GM04503 (cell line): ENCODE data around the gene KRCC1.
A peak's percentile ranks its signal among the peaks of the same experiment; 100 is the strongest.
"Not testable (repeated sequence)": the region's sequence is repeated elsewhere in the genome, so short reads cannot be mapped to it uniquely, and the experiment has no call there.

Source experiments
- DNase-seq: peaks from one replicate; pipeline ENCODE4 v3.0.0-alpha.2; 2012; ENCODE audit warnings: low read depth

KRCC1 gene

DNA sequence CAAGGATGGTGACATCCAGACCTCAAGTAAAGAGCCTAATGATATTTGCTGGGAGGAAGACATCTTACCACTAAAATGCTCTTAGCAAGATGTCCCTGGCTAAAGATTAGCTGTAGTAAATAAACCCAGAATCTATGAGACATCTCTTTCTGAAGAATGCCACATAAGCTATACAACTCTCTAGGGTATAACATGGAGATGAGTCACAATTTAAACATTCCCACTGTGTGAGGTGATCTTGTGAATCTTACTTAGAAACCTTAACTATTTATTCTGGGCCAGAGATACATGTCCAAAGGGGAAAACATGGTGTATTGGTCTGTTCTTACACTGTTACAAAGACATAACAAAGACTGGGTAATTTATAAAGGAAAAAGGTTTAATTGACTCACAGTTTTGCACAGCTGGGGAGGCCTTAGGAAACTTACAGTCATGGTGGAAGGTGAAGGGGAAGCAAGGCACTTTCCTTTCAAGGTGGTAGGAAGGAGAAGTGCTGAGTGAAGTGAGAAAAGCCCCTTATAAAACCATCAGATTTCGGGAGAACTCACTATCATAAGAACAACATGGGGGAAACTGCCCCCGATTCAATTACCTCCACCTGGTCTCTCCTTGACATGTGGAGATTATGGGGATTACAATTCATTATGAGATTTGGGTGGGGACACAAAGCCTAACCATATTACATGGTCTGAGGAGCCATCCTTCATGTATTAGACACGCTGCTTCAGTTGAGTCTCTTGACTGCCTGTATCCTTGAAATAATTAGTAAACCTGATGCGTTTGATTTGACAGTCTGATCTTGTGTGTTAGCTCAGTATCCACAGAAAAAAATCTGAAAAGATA, 17.1 kb downstream of the KRCC1 start:
- peak; percentile 92 for DNase-seq

DNA sequence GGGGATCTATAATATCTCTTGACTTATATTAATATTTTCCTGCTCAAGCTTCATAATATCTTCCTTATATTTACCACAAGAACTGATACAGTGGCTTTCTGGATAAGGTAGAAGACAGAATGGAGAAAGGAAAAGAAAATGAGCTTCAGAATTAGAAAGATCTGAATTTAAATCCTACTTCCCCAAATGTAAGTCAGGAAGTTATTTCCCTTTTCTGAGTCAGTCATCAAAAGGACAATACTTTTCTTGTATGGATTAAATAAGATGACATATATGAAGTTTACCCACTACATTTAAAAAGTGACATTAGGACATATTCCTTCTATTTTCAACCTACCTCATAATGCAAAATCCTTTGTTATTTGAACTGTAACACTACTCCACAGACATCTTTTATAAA, 19.0 kb downstream of the KRCC1 start:
- no peak for DNase-seq

DNA sequence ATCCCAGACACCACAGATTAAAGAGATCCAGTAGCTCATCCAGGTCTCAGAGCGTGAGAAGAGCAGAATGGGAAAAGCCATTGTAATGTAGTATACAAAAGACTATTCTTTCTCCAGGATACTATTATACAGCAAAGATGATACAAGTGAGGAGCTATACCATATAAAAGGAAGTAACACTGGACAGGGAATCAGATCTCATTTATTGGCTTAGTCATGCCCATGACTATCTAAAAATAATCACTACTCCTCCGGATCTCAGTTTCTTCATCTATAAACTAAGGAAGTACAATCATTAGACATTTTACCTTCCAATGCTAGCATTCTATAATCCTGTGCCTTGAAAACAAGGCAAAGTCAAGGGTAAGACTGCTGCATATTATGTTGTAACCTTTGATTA, 19.4 kb downstream of the KRCC1 start:
- DNase-seq = no peak

DNA sequence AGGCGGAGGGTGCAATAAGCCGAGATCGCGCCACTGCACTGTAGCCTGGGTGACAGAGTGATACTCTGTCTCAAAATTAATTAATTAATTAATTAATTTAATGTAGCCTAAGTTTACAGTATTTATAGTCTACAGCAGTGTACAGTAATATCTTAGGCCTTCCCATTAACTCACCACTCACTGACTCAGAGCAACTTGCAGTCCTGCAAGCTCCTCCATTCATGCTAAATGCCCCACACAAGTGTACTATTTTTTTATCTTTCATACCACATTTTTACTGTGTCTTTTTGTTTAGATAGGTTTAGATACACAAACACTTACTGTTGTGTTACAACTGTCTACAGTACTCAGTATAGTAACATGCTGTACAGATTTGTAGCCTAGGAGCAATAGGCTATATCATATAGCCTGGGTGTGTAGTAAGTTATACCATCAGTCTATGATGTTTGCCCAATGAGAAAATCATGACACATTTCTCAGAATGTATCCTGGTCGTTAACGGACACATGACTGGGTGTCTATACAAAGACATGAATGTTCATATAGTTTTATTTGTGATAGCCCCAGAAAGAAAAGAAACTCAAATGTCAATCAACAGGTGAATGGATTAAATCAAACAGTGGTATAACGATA, 23.4 kb downstream of the KRCC1 start:
- DNase-seq = no peak

DNA sequence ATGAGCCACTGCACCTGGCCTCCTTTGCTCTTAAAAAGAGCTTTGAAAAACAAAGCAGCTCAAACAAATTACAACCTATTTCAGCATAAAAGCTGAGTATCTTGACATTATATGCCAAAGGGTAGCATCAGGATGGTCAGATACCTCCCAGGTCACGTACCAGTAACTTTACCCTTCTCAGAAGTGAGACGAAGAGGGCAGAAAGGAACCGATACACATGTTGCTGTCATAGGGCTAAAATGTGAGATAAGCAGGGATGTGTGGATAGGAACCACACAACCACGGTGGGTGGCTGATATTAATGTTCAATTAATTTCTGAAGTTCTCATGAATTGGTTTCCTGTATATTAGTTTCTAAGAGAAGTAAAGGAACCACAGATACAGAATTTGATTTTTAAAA, 26.7 kb downstream of the KRCC1 start:
- DNase-seq = no peak

DNA sequence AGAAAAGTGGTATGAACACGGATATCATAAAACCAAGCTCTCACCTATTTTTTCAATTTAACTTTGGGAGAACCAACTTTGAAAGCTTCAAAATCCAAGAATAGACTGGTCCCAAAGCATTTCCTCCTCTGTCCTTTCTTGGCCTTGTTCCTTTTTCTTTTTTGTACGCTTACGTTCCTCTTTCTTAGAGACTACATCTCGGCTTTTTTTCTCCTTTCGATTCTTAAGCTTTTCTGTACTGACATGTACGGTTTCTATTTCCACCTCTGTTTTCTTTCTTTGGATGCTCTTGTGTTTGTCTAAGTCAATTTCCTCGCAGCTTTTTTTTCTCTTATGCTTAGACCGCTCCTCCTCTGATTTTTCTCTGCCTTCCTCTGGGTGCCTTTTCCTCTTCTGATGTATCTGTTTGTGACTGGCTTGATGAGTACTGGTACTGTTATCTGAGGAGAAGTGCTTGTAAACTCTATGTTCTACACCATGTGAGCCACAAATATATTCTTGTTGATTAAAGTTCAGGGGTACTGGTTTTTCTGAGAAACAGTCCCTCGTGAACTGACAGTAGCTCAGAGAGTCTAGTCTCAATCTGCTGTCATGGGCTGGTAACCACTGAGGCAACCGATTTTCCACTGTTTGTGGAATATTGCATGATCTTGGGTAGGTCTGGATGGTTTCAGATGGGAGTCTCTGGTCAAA, 27.7 kb downstream of the KRCC1 start:
- no peak for DNase-seq

DNA sequence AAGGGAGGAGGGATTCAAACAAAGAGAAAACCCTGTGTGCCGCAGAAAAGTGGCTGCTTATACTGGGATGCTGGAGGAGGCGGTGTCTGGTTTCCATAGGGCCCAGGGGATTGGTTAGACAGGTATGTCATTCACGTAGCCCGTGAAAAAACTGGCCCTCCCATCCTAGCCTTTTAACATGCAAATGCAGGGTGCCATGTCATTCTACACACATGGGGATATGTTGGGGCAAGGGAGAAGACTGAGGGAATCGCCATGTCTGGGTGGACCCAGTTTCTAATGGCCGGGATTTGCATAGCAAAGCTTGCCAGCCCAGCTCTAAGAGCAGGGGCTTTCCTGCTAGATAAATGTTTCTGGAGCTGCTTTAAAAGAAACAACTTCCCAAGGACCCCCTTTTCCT, 31.1 kb downstream of the KRCC1 start:
- DNase-seq = no peak

DNA sequence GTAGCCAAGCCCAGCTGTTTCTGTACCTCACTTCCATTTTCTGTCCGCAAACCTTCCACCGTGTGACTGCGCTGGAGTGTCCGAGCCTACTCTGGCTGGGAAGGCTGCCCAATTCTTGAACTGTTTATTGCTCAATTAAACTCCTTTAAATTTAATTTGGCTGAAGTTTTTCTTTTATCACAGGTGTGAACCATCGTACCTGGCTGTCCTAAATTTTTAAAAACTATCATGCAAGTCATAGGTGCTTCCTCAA, 33.0 kb downstream of the KRCC1 start:
- DNase-seq = no peak

DNA sequence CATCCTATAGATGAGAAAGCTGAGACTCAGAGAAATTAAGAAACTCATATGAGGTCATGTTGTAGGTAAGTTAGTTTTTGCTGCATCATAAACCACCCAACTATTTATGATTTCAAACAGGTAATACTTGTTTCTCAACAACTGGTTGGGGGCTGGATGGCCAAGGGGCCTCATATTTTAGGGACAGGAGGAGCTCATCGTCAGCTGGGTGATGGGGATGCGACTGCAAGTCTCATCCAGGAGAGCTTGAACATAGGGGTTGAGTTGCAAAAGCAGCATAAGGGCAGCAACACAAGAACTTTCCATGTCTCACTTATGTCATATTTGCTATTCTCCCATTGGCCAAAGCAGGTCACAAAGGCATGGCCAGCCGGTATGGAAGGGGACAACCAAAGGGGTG, 35.6 kb downstream of the KRCC1 start:
- DNase-seq = no peak

DNA sequence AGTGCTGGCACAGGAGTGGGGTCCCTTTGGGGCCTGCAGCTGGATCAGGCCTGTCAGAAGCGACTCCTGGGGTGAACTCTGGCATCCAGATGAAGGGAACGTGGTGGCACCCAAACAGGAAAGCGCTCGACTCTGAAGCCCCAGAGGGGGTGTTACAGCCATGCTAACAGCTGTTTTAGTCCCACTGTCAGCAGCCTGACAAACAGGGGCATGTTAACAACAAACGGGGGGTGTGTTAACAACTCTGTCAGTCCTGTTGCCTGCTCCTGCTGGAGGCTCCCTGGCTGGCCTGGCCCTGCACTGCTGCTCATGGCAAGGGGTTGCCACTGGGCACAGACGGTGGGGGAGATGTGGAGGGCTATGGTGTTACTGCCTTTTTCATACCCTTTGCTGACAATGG, 36.7 kb downstream of the KRCC1 start:
- DNase-seq = no peak

DNA sequence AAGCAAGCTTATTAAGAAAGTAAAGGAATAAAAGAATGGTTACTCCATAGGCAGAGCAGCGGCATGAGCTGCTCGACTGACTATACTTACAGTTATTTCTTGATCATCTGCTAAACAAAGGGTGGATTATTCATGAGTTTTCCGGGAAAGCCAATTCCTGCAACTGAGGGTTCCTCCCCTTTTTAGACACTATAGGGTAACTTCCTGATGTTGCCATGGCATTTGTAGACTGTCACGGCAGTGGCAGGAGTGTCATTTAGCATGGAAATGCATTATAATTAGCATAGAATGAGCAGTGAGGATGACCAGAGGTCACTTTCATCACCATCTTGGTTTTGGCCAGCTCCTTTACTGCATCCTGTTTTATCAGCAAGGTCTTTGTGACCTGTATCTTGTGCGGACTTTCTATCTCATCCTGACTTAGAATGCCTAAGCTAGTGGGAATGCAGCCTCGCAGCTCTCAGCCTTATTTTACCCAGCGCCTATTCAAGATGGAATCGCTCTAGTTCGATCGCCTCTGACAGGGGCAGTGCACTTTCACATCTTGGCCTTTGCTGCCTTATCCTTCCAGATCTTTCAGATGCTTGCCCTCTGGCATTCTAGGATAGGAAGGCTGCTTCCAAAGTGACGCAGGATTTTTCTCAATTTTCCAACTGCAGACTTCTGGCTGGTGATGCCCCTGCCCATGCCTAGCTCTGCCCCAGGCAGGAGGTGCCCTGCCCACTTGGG, 37.3 kb downstream of the KRCC1 start:
- DNase-seq = not testable (repeated sequence)

DNA sequence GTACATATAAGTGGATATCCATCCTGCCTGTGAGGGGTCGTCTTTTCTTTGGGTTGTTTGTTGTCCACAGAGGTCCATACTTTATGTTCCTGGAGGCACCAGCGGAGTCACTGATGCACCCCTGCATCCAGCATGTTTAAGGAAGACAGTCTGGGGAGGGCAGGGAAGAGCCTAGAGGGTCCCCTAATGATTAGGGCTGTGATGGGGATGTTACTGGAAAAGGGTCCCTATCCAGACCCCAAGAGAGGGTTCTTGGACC, 37.9 kb downstream of the KRCC1 start:
- DNase-seq = not testable (repeated sequence)

DNA sequence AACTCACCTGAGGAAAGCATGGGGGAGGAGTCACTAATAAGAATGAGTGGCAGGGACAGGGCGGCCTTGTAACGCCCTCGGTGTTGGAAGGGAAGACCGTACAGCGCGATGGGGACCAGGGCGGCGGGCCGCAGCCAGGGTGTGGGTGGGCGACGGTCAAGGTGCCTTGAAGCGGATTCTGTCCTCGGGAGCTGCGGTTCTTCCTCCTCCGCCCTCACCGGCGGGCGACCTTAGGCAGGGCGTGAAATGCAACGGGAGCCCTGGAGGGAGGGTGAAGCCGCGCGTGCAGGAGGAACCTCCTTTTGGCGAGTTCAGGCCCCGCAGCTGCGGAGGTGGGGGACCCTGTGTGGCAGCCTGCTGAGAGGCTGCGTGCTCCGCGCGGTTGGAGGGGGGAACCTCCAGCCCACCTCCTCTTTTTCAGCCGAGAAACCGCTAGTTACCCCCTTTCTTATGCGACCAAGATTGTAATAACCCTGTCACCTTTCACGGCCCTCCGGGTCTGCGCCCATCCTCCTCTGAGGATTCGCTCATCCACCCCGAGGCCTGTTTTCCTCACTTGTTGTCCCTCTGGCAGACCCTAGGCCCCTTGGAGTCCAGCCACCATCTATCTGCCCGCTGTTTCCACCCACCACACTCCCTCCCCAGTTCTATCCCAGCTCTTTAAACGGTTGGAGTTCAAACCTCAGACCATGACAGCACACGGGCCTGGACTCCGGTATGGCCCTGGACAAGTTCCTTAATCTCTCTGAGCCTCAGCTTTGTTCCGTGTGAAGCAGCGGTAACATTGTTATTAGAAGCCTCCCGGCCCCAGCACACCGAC, 38.4 kb downstream of the KRCC1 start:
- DNase-seq = no peak

DNA sequence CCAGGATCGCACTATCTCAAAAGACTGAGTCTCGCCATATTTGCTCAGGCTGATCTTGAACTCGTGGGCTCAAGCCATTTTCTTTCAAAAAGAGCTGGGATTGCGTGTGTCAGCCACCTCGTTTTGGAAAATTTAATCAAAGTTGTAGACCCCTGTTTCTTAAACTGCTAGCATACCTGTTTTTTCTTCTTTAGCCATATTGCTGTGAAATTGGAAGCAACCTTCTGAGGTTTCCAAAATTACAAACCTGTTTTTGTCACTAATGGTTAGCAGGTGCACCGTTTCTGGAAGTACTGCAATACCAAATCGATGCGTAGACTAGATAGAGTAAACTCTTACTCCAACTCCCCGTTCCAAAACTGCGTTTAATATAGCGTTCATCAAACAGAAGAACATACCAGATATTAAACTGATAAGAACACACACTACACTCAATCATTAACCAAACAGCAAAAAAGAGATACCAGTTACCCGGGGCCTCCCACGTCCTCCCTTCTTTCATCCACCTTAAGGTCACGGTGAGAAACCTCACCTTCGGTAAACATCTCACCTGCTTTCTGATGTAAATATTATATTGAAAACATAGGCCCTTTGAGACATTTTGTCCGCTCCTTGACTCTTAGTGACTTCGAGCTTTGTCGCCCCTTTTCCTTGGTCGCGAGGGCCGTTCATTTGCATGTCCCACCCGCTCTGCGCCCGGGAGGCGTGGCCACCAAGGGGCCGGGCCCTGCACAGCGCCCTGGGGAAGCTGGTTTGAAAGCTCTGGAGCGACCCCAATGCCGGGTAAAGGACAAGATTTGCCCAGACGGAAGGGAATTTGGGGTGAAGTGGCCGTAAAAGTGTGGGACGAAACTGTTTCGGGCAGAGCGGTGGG, 39.3 kb downstream of the KRCC1 start, which contains the start of gene RNU2-63P:
Gene RNU2-63P, minus strand, starts transcription at position 462 of the 874 bp plus-strand sequence.
- peak; percentile 31 for DNase-seq

DNA sequence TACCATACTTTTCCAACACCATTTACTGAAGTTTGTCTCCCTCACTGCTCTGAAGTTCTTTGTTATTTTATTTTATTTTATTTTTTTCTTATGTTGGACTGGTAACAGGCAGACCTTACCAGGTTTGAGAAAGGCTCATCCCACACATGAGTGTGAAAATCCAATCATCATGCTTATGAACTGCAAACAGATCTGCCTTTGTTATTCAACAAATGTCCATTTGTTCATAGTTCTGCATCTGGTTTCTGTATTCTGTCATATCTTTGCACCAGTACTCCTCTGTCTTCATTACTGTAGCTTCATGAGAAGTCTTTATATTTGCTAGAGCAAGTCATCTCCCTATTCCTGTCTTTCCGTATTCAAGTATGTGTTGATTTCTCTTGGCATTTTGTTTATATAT, 44.6 kb downstream of the KRCC1 start:
- no peak for DNase-seq

DNA sequence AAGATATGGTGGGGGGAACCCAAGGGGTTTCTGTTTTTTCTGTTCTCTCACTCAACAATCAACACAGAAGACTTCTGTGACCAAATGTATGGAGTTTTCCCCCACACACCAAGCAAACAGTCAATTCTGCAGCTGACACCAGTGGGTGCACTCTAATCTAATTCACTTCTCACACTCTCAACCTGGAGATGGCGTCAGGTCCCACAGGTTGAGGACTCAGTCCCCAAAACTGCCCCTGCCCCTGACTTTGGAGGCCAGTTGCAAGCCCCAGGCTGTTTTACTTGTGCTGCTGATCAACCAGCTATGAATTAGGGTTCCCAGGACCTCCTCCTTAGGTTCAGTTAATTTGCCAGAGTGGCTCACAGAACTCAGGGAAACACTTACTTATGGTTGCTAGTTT, 45.4 kb downstream of the KRCC1 start:
- no peak for DNase-seq

DNA sequence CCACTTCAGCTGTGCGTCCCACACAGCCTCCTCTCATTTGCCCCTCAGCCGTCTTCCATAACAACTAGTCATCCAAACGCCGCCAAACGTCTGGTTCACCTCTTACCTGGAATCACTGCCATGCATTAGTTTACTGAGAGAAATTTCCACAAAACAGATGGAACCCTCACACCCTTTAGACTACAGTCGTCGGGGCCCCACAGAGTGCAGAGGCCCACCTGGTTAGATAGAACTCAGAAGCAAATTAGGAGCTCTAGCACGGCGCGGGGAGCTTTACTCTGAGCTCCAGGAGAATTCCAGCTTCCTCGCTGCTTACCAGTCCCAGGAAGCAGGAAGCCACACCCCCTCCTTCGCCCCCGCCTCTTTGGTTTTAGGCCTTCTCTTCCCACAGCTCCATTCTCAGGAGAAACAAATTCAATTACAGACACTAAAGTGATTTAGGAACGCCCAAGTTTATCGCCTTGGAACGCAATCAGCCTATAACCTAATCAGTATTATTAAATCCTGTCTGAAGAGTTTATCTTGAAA, 48.6 kb downstream of the KRCC1 start:
- no peak for DNase-seq

DNA sequence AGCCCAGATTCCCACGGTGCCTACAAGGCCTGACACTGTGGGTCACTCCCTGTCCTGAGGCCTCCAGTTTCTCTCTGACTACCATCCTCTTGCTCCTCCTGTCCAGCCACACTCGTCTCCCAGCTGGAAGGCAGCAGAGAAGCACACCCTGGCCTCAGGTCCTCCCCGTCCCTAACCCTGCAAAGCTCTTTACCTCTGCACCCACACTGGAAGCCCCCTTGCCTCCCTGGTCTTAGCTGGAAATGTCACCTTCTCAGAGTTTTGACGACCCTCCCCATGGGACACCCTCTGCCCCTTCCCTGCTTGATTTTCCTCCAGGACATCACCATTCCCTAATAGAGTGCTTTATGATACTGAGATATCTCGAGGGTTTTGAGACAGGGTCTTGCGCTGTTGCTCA, 49.8 kb downstream of the KRCC1 start:
- DNase-seq = no peak

DNA sequence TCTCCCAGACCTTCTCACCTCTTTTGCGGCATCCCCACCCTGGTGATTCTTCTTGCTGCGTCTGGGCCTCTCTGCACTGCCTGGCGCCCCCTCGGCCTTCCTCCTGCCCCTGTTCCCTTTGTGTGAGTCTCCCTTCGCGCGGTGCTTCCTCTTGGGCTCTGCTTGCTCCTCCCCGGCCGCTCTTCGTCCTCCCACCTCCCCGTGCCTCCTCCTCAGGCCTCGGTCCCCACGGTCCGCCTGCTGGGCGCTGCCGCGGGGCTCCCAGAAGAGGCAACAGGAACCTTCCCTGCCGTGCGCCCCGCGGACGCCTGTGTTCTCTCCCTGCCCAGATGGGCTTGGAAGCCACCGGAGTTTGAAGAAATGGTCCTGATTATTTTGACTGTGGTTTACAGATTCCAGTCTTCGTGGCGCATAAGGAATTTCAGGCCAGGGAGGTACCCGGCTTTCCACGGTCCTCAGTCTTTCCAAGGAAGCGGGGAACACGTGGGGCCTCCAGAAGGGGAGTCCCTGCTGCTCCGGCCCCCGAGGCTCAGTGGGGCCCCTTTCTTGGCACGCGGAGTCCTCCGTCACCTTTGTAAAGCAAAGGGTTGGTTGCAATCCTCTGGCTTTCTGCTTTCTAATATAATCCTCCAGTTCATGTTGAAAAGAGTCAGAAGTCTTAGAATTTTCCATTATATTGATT, 52.4 kb downstream of the KRCC1 start:
- DNase-seq = no peak

DNA sequence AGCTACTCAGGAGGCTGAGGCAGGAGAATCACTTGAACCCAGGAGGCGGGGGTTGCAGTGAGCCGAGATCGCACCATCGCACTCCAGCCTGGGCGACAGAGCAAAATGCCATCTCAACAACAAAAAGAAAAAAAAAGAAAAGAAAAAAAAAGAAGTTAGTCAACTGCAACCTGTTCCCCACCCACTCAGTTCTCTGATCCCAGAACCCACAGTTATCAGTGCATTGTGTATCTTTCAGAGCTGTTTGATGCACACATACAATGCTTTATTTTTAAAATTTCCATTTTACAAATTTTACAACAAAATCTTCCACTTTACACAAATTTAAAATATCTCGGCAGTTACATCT, 53.2 kb downstream of the KRCC1 start:
- no peak for DNase-seq
